GM21381 (cell line): ENCODE measurements around the gene VPS18.

Source experiments
- ATAC-seq: cut with Tn5 transposase; IDR thresholded peaks from one replicate; pipeline ENCODE4 v1.9.1; 2021; ENCODE audit warnings: mild to moderate bottlenecking, moderate library complexity; ENCODE audit not compliant: unreplicated experiment

VPS18 gene

GRCh38 chr15:40870716-40871115 lies 23.5 kb upstream of the VPS18 start:
- ATAC-seq = no peak

DNA sequence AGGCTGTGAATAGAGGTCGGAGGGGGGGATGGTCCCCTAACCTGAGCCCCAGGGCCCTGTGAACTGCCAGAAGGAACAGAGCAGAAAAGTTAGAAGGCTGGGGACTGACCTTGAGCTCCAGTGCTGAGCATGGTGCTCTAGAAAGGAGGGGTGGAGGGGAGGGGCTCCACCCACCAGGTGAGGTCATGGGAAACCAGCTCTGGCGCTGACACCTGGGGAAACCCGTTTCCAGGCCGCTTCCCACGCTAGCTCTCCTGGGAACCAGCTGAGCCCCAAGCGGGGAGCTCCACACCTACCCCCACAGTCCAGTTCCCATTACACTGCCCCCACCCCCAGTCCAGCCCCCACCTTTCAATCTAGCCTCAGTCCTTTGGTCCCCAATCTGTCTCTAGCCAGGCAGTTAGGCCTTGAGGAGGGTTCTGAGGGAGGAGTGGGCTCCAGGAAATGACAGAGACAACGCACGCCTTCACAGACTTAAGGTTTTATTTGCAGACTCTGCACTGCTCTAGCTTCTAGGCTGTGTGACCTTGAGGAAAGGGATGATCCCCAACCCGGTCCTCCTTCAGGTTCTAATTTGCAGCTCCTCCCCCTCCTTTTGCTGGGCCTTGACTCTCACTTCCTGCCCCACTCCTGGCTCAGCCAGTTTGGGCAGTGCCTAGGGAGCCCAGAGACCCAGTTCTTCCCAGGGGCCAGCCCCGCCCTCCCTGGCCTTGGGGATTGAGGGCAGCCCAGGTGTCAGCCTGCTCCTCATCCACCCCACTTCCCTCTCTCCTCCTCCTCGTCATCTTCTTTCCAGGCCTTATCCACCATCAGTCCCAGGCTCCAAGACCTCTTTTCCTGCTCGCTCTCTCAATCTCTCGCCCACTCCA lies 22.3 kb upstream of the VPS18 start:
- peak; percentile 41 for ATAC-seq

- ATAC-seq = no peak
These were observed 21.2 kb upstream of the VPS18 start for GRCh38 chr15:40872791-40873693.

DNA sequence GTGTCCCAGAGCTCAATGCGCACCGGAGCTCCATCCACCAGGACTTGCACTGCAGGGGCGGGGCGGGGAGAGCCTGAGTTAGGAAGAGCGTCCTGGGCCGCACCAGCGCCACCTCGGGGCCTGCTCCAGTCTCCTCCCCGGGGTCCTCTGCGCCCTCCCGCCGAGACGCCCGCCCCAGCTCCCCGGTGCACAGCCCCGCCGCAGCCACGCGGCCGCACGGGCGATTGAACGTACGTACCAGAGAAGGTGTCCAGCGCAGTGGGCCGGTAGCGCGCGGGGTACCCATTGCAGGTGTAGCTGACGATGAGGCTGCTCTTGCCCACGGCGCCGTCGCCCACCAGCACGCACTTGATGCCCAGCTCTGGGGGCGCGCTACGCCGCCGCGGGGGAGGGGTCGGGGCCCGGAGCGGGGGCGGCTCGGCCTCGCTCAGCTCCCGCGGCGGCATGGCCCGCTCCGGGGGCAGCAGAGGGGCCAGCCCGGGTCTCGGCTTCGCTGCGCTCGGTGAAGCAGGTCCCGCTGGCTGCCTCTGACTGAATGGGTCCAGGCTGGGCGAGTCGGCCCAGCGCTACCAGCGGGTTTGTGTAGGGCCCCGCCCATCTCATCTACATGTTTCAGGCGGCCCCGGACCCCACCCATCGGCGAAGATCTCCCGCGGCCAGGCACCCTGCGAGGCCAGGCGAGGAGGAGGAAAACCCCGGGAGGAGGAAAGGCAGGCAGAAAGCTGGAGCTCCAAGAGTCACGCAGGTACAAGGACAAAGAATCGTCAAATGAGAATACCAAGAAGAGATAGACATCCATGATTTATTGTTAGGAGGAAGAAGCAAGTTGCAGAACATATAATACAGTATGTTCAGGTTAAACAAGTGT lies 20.3 kb upstream of the VPS18 start, which contains the start of gene RHOV:
RHOV (minus strand) TSS at position 541 of the 868 bp plus-strand sequence; CDS start at position 446, 95 bp downstream.
- ATAC-seq = peak; percentile 43

DNA sequence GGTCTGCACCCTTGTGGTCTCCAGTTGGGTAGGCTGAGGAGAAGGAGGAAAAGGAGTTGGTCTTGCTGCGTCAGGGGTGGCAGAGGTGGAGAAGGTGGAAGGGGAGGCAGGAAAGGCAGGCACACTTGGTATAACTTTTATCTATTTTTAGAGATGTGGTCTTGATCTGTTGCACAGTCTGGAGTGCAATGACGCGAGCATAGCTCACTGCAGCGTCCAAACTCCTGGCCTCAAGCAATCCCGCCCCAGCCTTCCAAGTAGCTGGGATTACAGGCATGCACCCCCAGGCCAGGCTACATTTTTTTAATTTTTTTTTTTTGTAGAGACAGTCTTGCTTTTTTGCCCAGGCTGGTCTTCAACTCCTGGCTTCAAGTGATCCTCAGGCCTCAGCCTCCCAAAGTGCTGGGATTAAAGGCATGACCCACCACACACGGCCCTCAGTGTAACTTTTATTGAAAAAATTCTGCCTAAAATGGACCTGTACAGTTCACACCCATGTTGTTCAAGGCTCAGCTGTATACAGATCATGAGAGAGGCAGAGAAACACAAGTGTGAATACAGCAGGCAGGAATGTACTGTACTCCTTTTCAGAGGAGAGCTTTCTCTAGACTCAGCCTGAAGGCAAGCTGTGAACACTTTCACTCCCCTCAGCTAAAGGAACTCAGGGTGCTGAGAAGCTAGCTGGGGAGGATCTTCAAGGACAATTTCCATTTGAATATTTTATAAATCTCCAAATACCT lies 18.1 kb upstream of the VPS18 start:
- no peak for ATAC-seq

DNA sequence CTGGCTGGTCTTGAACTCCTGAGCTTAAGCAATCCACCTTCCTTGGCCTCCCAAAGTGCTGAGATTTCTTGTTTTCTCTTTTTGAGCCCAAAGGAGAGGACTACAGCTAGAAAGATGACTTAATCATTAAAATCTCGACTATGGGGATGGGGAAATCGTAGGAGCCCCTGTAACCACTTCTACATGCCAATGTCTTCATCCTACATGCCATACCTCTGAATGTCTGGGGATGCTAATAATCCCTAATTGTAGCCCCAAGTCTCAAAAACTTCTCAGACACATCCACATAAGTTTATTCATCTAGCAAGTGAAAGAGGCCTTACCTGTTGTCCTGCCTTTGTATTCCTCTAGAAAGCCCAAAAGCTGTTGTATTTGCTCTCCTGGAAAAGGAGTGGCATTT lies 16.6 kb upstream of the VPS18 start:
- no peak for ATAC-seq

GRCh38 chr15:40878785-40879184 lies 15.5 kb upstream of the VPS18 start:
- no peak for ATAC-seq

DNA sequence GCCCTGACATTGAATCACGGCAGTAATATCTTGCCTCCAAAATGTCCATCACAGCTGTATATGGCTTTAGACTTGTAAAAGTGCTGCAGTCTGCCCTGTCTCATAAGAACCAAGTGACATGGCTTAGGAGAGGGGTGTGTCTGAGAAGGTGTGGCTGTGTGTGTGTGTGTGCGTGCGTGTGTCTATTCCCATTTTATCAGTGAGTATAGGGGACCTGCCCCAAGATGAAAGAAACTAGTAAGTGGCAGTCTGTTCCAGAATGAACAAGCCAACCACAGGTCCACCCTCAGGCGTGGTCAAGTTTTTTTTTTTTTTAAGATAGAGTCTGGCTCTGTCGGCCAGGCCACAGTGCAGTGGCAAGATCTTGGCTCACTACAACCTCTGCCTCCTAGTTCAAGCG lies 14.6 kb upstream of the VPS18 start:
- ATAC-seq = no peak

DNA sequence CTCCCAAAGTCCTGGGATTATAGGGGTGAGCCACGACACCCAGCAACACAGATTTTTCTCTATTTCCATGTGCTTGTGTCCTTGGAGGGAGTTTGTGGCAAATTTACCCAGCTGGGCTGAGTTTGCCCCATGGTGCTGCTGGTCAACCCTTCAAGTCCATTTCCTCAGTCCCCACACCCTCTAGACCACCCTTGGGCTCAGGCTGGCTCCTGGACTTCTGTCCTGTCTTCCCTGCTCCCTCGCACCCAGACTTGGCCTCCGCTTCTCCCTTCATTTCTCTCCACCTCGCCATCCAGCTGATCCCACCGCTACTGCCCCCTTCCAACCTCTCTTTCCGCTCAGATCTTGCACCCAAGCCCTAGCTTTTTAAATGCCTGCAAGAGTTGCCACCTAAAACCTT lies 12.9 kb upstream of the VPS18 start:
- ATAC-seq = no peak

GRCh38 chr15:40886586-40886985 lies 7.7 kb upstream of the VPS18 start:
- no peak for ATAC-seq

- no peak for ATAC-seq
These were observed 5.1 kb upstream of the VPS18 start for GRCh38 chr15:40889112-40889511.

DNA sequence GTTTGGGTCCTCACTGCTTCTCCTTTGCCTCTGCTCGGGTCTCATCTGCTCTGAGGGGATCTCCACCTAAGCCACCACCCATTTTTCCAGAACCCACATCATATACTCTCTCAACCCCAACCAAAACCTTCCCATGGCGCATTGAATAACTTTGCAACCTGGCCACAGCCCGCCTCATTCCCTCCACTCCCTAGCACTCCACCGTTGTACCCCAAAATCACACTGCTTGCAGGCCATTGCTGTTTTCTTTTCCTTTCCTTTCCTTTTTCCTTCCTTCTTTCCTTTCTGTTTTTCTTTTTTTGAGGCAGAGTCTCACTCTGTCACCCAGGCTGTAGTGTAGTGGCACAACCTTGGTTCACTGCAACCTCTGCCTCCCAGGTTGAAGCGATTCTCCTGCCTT lies 3.1 kb upstream of the VPS18 start:
- ATAC-seq = no peak

GRCh38 chr15:40891810-40892446 lies 2.3 kb upstream of the VPS18 start:
- no peak for ATAC-seq

- ATAC-seq = no peak
These were observed 1.7 kb upstream of the VPS18 start for GRCh38 chr15:40892447-40893012.

- ATAC-seq = no peak
These were observed 1.1 kb upstream of the VPS18 start for GRCh38 chr15:40893019-40893670.

DNA sequence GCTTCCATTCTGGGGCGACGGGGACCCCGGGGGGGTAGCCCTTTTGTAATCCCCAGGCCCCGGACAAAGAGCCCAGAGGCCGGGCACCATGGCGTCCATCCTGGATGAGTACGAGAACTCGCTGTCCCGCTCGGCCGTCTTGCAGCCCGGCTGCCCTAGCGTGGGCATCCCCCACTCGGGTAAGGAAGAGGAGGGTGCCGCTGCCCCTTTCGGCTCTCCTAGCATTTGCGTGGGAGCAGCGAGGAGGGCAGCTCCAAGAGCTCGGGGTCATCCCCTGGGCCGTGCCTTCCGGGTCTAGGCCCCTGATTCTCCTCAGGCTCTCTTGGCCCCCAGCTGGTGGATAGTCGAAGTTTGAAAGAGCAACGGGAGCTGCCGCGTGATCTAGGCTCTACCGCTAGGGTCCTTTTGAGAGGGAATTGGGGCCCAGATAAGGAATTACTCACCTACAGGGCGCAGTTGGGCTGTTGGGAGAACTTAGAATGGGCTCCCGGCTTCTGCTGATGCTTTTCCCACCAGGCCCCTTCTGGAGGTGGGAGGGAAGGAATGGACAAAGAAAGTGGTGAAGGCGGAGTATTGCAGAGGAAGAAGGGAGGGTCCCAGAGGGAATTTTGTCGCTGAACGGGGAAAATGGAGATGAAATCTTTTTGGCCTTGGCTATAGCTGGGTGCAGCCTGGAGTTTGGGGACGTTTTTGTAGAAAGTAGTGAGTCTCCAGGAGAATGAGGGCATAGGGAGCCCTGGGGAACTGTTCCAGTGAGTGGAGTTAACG lies 615 bp downstream of the VPS18 start:
- peak; percentile 23 for ATAC-seq

GRCh38 chr15:40899536-40900207 lies 5.4 kb downstream of the VPS18 start:
- no peak for ATAC-seq
